GM19324 (cell line): ENCODE data around the gene TERF2IP.

Experiments
- ATAC-seq: cut with Tn5 transposase; IDR thresholded peaks from one replicate; pipeline ENCODE4 v1.9.1; 2021; ENCODE audit warnings: mild to moderate bottlenecking, moderate library complexity; ENCODE audit not compliant: unreplicated experiment, low FRiP score

Gene TERF2IP, protein sequence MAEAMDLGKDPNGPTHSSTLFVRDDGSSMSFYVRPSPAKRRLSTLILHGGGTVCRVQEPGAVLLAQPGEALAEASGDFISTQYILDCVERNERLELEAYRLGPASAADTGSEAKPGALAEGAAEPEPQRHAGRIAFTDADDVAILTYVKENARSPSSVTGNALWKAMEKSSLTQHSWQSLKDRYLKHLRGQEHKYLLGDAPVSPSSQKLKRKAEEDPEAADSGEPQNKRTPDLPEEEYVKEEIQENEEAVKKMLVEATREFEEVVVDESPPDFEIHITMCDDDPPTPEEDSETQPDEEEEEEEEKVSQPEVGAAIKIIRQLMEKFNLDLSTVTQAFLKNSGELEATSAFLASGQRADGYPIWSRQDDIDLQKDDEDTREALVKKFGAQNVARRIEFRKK

GRCh38 chr16:75647492-75648264, at the start of gene TERF2IP, which contains the start of gene KARS1:
TERF2IP (plus strand) TSS chr16:75647773; CDS start chr16:75647883, 110 bp downstream.
KARS1 (minus strand) TSS chr16:75647665; CDS start chr16:75647639, 26 bp downstream.
- ATAC-seq = peak; percentile 88

- no peak for ATAC-seq
These were observed 47.9 kb upstream of the TERF2IP start for GRCh38 chr16:75599452-75600277.

DNA sequence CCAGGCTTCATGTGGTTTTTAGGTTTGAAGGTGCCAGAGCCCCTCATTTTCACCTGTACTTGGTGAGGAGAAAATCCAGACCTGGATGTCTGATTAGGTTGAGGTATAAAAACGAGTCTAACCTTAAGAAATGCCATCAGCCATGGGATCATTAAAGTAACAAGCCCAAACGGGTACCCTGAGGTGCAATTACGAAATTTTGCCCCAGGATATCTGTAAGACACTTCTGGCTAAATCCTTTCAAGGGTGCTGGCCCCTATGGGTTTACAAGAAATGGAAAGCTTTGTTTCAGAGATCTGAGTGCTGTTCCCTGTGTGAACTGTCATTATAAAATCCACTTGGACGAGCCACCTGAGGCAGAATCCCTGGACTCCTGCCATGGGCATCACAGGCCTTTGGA, 44.3 kb upstream of the TERF2IP start:
- ATAC-seq = no peak

- ATAC-seq = no peak
These were observed 41.1 kb upstream of the TERF2IP start for GRCh38 chr16:75606507-75606906.

DNA sequence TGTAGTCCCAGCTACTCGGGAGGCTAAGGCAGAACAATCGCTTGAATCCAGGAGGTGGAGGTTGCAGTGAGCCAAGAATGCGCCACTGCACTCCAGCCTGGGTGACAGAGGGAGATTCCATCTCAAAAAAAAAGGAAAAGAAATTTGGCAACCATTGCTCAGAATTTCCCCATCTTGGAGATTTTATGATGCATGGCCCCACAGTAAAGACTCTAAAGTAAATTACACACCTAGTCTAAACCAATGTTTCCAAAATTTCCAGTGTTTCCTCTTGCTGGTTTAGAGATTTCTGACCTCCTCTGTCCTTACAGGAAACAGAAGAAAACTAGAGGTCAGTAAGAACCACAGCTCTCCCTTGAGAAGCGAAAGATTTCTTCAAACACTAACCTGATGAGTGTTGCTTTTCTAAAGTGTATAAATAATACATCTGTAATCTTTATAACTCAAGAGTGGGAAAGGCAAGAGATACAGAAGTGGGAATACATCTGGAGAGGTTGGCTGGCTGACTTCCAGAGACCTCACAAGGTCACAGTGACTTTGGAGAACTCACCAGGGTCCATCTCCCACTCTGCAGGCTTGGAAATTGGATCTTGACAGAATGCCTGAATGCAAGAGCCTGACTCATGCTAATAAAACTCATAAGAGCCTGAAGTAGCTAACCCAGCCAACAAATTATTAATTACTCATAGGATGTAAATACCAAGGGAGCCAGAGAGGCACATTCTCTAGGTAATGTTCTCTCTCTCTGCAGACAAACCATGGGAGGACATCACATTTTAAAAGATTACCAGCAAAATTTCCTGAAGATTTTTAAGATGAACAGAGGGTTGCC, 33.3 kb upstream of the TERF2IP start:
- ATAC-seq = no peak

DNA sequence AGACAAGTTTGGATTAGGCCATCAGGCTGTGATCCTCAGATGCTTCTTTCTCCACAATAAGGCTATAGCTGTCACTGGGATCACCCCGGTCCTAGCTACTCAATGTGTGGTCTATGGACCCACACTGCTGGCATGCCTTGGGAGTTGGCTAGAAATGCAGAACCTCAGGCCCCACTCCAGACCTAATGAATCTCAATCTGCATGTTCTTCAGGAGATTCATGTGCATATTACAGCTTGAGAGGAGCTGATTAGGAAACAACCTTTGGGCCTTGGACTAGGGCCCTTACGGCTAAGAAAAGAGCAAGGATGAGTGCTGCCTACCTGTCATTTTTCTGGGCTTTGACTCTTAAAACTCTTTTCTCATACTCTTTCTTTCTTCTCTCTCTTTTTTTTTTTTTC, 32.0 kb upstream of the TERF2IP start:
- ATAC-seq = no peak

GRCh38 chr16:75616521-75617010, 31.0 kb upstream of the TERF2IP start:
- no peak for ATAC-seq

- no peak for ATAC-seq
These were observed 30.5 kb upstream of the TERF2IP start for GRCh38 chr16:75617121-75617520.

DNA sequence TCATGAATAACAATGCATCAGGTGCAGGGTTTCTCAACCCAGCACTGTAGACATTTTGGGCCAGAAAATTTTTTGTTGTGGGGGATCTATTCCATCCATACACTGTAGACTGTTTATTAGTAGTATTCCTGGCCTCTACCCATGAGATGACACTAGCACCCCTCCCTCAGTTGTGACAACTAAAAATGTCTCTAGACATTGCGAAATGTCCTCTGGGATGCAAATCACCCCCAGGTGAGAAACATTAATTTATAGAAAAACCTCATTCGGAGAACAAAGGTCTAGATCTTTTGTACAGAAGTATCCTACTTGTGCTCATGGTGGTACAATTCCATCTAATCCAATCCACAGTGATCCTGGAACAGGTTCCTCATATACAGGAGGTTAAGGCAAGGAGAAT, 28.8 kb upstream of the TERF2IP start:
- no peak for ATAC-seq

DNA sequence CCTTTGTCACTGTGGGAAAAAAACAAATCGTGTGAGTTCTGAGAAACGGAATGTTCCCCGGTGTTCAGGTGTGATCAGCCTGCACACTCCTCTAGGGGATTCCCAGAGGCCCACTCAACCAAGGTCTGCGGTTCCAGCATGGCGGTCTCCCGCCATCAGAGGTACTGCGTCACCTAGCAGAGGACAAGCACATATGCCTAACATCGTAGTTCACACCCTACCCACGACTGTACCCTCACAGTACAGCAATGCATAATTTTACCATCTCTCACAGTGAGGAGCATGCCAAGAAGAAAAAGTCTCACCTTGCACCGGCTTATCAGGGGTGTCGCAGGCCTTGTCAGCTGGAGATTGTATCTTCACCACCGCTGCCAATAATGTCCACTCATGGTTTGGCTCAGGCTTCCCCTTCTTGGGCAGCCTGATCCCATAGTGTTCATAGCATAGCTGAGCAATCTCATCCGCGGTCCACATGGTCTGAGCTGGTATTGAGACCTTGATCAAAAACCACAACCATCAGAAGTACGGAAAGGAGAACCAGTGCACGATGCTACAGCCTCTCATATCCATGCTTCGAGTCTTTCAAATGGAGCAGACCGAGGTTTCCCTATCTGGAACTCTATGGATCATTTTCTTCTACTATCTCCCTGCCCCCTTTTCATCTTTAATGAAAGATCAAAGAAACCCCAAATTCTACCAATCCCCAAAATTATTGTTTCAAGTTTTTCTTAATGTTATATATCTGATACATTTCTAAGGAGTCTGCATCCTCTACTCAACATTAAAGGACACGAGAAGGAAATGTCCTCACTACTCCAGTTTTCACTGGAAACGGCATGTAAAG, 27.0 kb upstream of the TERF2IP start:
- no peak for ATAC-seq

DNA sequence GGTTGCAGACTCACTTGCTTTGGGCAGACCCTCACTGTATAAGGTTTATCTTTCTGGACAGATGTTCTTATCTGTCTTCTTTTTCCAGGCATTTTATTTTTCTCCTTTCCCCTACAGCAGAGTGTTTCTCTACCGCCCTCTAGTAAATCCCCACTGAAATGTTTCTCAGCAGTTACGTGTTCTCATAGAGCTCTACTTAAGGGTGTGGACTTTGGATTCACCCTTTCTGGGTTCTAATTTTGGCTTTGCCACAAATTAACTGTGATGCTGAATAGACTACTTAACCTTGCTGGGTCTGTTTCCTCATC, 26.4 kb upstream of the TERF2IP start:
- no peak for ATAC-seq

GRCh38 chr16:75622761-75623605, 24.6 kb upstream of the TERF2IP start, which contains the start of gene ADAT1:
ADAT1 (minus strand) TSS chr16:75623281; CDS start chr16:75620799, 2,482 bp downstream.
- peak; percentile 94 for ATAC-seq

DNA sequence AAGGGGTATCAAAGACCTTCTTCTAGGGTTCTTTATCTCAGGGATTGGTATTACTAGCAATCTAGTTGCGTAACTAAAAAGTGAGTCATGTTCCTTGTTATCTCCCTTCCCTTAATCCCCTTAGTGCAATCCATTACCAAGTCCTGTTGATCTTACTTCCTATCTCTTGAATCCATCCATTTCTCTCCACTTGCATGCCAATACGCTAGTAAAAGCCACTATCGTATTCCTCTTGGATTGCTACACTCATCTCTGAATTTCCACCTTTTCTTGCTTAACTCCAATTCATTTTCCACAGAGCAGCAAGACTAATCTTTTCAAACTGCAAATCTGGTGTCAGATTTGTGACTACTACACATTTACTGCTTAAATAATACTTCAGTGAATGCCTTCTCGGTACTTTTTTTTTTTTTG, 22.6 kb upstream of the TERF2IP start:
- no peak for ATAC-seq

- no peak for ATAC-seq
These were observed 20.8 kb upstream of the TERF2IP start for GRCh38 chr16:75626806-75627205.

GRCh38 chr16:75627851-75628250, 19.7 kb upstream of the TERF2IP start:
- no peak for ATAC-seq

DNA sequence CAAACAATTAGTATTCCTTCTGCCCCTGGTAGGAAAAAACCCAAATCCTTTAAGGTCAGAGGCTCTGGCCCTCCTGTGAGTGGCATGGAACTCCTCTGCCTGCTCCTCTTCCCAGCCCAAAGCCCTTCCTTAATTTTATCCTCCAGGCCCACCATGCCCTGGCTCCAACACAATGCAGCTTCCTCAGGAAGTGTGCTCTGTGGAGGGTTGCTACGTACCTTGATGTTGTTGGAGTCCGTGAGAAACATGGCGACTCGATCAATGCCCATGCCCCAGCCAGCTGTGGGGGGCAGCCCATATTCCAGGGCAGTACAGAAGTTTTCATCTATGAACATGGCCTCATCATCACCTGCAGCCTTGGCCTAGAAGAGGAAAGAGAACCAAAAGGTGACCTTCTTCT, 19.2 kb upstream of the TERF2IP start:
- ATAC-seq = no peak

GRCh38 chr16:75629132-75629531, 18.4 kb upstream of the TERF2IP start:
- ATAC-seq = no peak

- ATAC-seq = no peak
These were observed 17.5 kb upstream of the TERF2IP start for GRCh38 chr16:75630052-75630451.
